Mucosa of gallbladder (tissue), 1 donor: ENCODE measurements around the gene DIAPH1. TPM values are rescaled to one million over a fixed set of nuclear protein-coding genes. Genes with fewer than 3 reads are reported as not detected.

Experiments
- DNase-seq: peaks from one replicate; pipeline ENCODE4 v3.0.0-alpha.2; 2020; ENCODE audit warnings: low spot score
- total RNA-seq: library from RNA; stranded (reverse); gene quantifications from one replicate; pipeline ENCODE4 v1.2.1, GENCODE V29; 2021
- donor health status: DM: no; HTN: no; CAD: no.

DIAPH1 gene
- total RNA-seq, 1 donor from 2014 or later, result 85.9 TPM

GRCh38 chr5:141560725-141561483, 57.9 kb downstream of the DIAPH1 start:
- DNase-seq, result peak; percentile 91

- DNase-seq, result peak; percentile 18
Measured at GRCh38 chr5:141560151-141560550, 58.6 kb downstream of the DIAPH1 start.

- no peak for DNase-seq
Measured at GRCh38 chr5:141559461-141559860, 59.3 kb downstream of the DIAPH1 start.

- no peak for DNase-seq
Measured at GRCh38 chr5:141558150-141558549, 60.6 kb downstream of the DIAPH1 start.

- peak; percentile 88 for DNase-seq
Measured at GRCh38 chr5:141557681-141558136, 61.1 kb downstream of the DIAPH1 start.

GRCh38 chr5:141547921-141548320, 70.9 kb downstream of the DIAPH1 start:
- no peak for DNase-seq

GRCh38 chr5:141547488-141547887, 71.3 kb downstream of the DIAPH1 start:
- DNase-seq, result no peak

GRCh38 chr5:141543053-141543452, 75.7 kb downstream of the DIAPH1 start:
- no peak for DNase-seq

GRCh38 chr5:141534492-141535213, 84.1 kb downstream of the DIAPH1 start:
- DNase-seq, result no peak

- DNase-seq, result no peak
Measured at GRCh38 chr5:141533897-141534296, 84.9 kb downstream of the DIAPH1 start.

GRCh38 chr5:141532726-141533125, 86.1 kb downstream of the DIAPH1 start:
- DNase-seq, result no peak

GRCh38 chr5:141529873-141530272, 88.9 kb downstream of the DIAPH1 start:
- no peak for DNase-seq

- DNase-seq, result no peak
Measured at GRCh38 chr5:141529002-141529401, 89.8 kb downstream of the DIAPH1 start.

- no peak for DNase-seq
Measured at GRCh38 chr5:141528291-141528984, 90.4 kb downstream of the DIAPH1 start.

- no peak for DNase-seq
Measured at GRCh38 chr5:141527426-141527825, 91.4 kb downstream of the DIAPH1 start.

- DNase-seq, result peak; percentile 78
Measured at GRCh38 chr5:141525653-141526052, 93.1 kb downstream of the DIAPH1 start.

- peak; percentile 88 for DNase-seq
Measured at GRCh38 chr5:141524604-141525597, 93.9 kb downstream of the DIAPH1 start.

- no peak for DNase-seq
Measured at GRCh38 chr5:141523991-141524390, 94.8 kb downstream of the DIAPH1 start.

- DNase-seq, result no peak
Measured at GRCh38 chr5:141522301-141522700, 96.5 kb downstream of the DIAPH1 start.

GRCh38 chr5:141521244-141521781, 97.5 kb downstream of the DIAPH1 start:
- DNase-seq, result peak; percentile 74
